GM21529 (cell line): ENCODE data around the gene POU6F2.

Experiments
- ATAC-seq: cut with Tn5 transposase; IDR thresholded peaks from one replicate; pipeline ENCODE4 v1.9.1; 2021; ENCODE audit not compliant: unreplicated experiment

POU6F2 gene

GRCh38 chr7:39127058-39127457 lies 149.3 kb downstream of the POU6F2 start:
- ATAC-seq: no peak

- ATAC-seq: no peak
Measured at GRCh38 chr7:39128287-39128843, 150.7 kb downstream of the POU6F2 start.

- ATAC-seq: no peak
Measured at GRCh38 chr7:39130274-39130673, 152.6 kb downstream of the POU6F2 start.

- ATAC-seq: no peak
Measured at GRCh38 chr7:39130857-39131526, 153.3 kb downstream of the POU6F2 start.

- no peak for ATAC-seq
Measured at GRCh38 chr7:39132306-39132705, 154.6 kb downstream of the POU6F2 start.

- no peak for ATAC-seq
Measured at GRCh38 chr7:39133088-39133487, 155.4 kb downstream of the POU6F2 start.

- ATAC-seq: no peak
Measured at GRCh38 chr7:39137480-39137879, 159.8 kb downstream of the POU6F2 start.

- ATAC-seq: no peak
Measured at GRCh38 chr7:39142750-39143149, 165.0 kb downstream of the POU6F2 start.

GRCh38 chr7:39144420-39144819 lies 166.7 kb downstream of the POU6F2 start:
- no peak for ATAC-seq

GRCh38 chr7:39145283-39145682 lies 167.6 kb downstream of the POU6F2 start:
- no peak for ATAC-seq

GRCh38 chr7:39145935-39146334 lies 168.2 kb downstream of the POU6F2 start:
- no peak for ATAC-seq

- no peak for ATAC-seq
Measured at GRCh38 chr7:39152701-39153100, 175.0 kb downstream of the POU6F2 start.

- no peak for ATAC-seq
Measured at GRCh38 chr7:39153113-39153512, 175.4 kb downstream of the POU6F2 start.

GRCh38 chr7:39153647-39154046 lies 175.9 kb downstream of the POU6F2 start:
- ATAC-seq: no peak

- no peak for ATAC-seq
Measured at GRCh38 chr7:39154815-39155214, 177.1 kb downstream of the POU6F2 start.

- ATAC-seq: no peak
Measured at GRCh38 chr7:39158367-39158766, 180.7 kb downstream of the POU6F2 start.

GRCh38 chr7:39161903-39162302 lies 184.2 kb downstream of the POU6F2 start:
- no peak for ATAC-seq

GRCh38 chr7:39164887-39165286 lies 187.2 kb downstream of the POU6F2 start:
- no peak for ATAC-seq

GRCh38 chr7:39168403-39169098 lies 190.8 kb downstream of the POU6F2 start:
- ATAC-seq: no peak

- ATAC-seq: no peak
Measured at GRCh38 chr7:39172137-39172536, 194.4 kb downstream of the POU6F2 start.

- no peak for ATAC-seq
Measured at GRCh38 chr7:39181398-39181797, 203.7 kb downstream of the POU6F2 start.

GRCh38 chr7:39183796-39184195 lies 206.1 kb downstream of the POU6F2 start:
- ATAC-seq: no peak
